GM18870 (cell line): ENCODE measurements around the gene FANCC.
"Not testable (repeated sequence)": the region's sequence is repeated elsewhere in the genome, so short reads cannot be mapped to it uniquely, and the experiment has no call there.

Experiments
- ATAC-seq: cut with Tn5 transposase; IDR thresholded peaks from one replicate; pipeline ENCODE4 v1.9.1; 2021; ENCODE audit warnings: moderate library complexity; ENCODE audit not compliant: unreplicated experiment

FANCC gene

DNA sequence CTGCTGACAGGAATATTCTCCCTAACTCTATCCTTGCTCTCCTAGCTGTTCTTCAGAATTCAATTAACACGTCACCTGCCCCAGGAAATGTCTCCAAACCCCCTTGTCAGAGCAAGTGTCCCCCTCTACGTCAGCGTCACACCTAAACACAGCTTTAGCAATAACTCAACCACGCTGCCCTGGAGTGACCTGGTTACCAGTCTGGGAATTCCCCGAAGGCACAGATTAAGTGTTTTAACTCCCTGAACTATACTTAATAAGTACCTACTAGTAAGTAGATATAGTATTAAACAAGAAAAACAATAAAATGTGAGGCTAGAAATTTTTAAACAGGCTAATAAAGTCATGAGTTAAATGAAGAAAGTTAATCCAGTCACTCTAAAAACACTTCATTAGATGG, 78.4 kb downstream of the FANCC start:
- ATAC-seq, result no peak

DNA sequence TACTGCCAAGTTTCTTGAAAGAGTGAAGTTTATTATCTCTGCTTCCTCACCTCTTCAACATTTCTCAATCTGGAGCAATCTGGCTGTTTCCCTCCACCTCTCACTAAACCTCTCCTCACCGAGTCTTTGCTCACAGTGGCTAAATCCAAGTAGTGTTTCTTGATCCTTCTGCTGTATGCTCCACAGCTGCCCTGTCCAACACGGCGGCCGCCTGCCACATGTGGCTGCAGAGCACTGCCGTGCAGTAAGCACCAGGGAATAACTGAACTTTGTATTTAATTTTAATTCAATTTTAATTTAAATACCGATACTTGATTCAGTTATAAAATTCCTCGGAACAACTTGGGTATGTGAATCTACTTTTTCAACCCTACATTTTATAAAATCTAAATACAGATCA, 80.2 kb downstream of the FANCC start:
- ATAC-seq, result no peak

- no peak for ATAC-seq
Observed at GRCh38 chr9:95230046-95230445, 87.5 kb downstream of the FANCC start.

GRCh38 chr9:95229230-95229915, 88.1 kb downstream of the FANCC start:
- ATAC-seq, result no peak

DNA sequence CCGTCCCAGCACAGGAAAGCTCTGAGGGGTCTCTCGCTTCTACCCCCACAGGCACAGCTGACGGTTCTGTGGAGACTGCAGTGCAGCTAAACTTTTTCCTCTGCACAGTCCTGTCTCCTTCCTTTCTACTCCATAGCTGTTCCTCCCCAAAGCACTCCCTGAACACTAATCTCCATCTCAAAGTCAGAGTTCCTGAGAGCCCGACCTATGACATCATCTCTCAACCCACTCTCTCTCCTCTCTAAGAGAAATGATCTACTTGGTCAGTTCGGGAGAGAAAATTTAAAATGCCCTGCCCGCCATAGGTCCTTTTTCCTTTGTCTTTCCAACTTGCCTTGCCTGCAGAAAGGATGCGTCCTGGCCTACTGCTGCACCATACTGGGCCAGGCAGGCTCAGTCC, 90.6 kb downstream of the FANCC start:
- ATAC-seq, result no peak

DNA sequence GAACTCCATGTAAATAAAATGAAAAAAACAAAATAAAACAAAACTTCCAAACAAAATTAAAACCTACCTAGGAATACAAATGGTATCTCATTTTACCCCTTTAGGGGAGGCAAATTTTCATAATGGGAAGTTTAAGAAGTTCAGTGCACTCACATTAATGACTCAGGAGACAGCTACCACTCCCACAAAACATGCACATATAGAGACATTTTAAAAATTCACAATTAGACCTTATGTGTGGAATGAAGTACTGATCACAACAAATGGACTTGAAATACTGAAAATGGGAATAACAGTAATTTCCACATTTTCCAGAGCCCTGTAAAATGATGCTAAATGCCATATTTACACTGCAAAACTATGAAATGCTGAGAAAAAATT, 91.8 kb downstream of the FANCC start:
- no peak for ATAC-seq

DNA sequence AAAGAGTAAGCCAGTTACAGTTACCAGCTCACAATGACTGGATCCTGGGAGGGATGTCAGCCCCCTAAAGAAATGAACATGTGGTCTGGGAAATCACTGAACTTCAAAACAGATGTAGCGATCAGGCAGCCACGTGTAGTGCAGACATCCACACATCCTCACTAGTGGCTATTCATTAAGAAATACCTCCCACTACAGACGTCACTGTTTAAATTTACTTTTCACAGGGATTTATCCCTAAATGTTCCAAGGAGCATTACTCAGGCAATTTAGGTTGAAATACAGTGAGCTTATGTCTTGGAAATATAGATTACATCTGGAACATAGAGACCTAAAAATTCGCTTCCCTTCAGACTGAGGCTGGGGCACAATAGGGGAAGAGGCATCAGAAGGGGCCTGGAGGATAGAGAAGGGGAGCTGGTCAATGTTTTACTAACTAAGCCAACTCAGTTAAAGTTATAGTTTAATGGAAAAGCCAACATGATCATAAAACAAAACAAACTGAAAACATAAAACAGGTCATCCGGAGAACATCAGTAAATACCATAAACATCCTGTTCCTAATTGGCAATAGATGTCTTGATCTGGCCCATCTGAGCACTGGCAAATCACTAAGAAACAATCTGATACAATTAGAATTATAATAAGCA, 92.3 kb downstream of the FANCC start:
- ATAC-seq, result no peak

DNA sequence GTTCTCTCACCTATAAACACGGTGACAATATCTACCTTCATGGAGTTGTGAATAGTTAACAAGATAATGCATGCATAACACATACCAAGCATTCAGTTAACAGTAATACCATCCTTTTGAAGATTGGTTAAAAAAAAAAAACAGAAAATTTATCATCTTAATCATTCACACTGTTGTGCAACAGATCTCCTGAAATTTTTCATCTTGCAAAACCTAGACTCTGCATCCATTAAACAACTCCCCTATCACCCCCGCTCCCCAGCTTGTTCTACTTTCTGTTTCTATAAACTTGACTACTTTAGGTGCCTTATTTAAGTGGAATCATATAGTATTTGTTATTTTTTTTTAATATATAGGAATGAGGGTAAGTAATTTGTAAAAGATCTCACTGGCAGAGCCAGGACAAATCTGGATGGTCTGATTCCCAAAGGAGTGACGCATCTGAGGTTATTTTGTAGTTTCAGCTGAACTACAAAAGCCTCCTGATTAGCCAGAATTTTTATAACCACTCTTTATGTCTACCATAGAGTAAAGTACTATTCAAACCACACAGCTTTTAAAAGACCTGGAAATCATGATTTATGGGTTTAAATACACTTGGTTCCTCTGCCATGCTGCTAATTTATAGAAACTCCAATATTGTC, 93.0 kb downstream of the FANCC start:
- ATAC-seq, result no peak

DNA sequence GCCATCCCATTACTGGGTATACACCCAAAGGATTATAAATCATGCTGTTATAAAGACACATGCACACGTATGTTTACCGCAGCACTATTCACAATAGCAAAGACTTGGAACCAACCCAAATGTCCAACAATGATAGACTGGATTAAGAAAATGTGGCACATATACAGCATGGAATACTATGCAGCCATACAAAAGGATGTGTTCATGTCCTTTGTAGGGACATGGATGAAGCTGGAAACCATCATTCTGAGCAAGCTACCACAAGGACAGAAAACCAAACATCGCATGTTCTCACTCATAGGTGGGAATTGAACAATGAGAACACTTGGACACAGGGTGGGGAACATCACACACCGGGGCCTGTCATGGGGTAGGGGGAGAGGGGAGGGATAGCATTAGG, 97.2 kb downstream of the FANCC start:
- ATAC-seq, result not testable (repeated sequence)

DNA sequence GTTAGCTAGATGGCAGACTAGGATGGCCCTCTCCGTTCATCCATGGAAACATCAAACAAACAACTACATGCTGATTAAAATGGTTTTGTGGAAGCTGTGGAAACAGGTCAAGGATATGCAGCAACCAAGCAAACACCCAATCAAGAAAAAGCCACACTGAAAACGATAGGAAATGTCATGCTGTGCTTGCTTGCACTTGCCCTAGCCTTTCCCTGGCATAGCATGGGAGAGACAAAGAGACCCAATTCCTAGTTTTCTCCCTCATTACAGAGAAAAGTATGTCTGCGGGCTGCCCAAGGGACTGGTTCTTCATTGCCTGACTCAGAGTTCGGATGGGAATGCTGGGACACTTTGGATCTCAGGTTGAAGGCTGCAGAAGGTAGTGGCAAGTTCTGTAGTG, 98.7 kb downstream of the FANCC start:
- no peak for ATAC-seq

GRCh38 chr9:95217936-95218335, 99.6 kb downstream of the FANCC start:
- no peak for ATAC-seq

GRCh38 chr9:95215336-95215898, 102.1 kb downstream of the FANCC start:
- no peak for ATAC-seq

DNA sequence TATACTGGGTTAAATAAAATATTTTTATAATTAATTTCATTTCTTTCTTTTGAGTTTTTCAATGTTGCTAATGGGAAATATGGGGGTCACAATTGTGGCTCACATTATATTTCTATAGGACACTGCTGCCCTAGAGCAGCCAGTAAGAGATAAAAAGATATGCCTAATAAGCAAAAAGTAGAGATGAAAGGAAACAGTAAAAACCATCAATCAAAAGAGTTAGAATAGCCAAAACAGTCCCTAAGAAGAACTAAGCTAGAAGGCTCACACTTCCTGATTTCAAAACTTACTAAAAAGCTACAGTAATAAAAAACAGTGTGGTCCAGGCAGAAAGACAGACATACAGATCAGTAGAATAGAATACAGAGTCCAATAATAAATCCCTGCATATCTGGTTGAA, 104.4 kb downstream of the FANCC start:
- no peak for ATAC-seq

DNA sequence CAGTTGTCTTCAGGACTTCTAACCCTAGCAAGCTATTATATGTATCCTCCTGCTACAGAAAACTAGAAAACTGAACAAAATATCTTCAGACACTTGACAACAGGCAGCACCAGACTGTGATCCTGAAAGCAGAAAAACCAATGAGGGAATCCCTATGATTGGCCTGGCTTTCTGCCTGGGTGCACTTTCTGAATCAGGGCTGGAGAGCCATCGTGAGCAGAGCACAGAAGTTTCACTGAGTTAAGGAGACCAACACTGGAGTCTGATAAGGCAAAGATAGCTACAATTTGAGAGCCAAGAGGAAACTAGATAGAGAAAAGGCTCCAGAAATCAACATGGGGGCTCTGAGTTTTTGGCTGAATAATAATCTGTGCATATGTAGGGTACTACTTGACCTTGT, 106.5 kb downstream of the FANCC start:
- ATAC-seq, result no peak

DNA sequence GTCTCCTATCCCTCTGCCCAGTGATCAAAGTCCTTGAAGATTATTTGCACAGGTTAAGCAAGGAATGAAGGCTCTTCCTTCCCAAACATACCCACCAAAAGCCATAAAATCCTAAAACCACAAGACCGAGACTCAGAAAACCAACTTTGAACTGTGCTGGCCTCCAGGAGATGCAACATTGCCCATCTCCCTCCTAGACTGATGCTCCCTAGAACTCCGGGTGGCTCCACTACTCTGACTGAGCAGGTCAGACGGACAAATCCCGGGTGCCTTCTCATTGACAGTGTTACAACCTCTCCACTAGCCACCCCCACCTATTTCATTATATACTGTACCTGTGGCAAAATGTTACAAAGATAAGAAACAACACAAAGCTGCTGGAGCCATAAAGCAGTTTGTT, 110.1 kb downstream of the FANCC start:
- no peak for ATAC-seq

DNA sequence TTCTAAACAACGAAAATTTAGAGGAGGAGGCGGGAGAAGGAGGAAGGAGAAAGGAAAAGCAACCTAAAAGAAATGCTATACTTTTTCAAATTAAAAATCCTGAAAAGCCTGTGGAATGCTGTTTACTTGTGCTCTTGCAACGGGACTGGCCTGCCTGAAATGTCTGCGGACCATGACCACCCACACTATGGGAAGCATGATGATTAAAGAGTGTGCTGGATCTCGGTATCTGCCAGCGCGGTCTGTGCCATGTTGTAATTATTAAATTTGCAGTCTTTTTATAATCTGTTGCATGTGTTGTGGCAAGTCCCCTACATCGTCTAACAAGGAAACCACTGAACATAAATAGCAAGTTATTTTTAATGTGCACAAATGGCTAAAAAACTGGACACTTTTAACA, 111.4 kb downstream of the FANCC start:
- no peak for ATAC-seq

DNA sequence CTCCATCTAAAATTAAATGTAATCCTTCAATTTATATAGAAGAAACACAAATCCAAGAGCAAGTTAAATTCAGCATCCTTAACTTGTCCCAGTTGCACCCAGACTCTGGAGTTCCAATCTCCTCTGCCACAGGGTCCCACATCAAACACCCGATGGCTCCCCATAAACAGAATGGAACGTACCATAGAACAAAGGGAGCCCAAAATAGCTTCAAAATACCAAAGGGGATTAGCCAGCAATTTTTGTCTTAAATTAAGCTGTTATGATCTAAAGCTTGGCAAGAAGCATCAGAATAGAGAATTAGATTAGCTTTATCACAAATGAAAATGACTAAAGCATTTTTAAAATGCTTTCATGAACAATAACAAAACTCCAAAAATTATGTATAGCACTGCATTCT, 112.8 kb downstream of the FANCC start:
- ATAC-seq, result no peak

DNA sequence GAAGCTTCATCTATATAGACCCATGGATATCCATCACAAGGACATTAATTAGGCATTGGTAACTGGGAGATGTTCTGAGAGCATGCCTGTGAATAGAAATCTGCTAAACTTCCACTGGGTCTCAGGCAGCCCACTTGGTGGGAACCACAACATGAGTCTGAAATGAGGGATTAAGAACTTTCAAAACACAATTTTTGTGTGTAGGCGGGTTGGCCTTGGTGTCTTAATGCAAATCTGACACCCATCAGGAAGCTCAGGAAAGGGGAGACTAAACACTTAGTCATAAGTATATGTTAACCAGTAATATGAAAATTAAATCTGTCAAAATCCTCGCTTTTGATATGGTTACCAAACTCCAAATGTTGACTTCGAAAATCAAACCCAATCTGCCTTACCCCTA, 113.2 kb downstream of the FANCC start:
- no peak for ATAC-seq

DNA sequence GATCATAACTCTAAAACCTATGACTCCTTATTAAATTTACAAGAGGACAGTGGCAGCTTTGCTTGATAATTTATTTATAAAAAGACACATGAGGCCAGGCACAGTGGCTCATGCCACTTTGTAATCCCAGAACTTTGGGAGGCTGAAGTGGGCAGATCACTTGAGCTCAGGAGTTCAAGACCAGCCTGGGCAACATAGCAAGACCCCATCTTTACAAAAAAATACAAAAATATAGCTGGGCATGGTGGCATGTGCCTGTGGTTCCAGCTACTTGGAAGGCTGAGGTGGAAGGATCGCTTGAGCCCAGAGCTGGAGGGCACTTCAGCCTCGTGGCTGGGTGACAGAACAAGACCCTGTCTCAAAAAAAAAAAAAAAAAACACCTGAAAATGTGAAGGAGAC, 114.5 kb downstream of the FANCC start:
- not testable (repeated sequence) for ATAC-seq

- ATAC-seq, result no peak
Observed at GRCh38 chr9:95202076-95202681, 115.3 kb downstream of the FANCC start.

DNA sequence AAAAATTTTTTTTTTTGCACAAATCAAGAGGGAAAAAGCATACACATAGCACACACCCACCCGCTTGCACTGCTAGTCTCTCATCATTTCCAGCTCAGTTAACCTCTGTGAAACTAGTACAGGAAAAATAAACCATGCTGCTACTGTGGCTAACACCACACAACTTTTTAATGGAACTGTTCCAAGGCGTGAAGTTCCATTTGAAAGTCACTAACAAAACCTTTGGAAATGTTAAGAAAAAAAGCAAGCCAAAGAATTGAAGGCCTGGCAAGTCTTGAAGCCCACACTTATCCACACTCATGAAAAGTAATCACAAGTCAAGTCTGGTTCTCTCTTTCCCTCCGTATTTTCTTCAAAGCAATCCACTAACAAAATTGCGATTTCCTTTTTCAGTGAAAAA, 116.3 kb downstream of the FANCC start:
- ATAC-seq, result no peak
